ENCODE measurements around the gene CNTF. TPM values are rescaled to one million over a fixed set of nuclear protein-coding genes. Genes with fewer than 3 reads are reported as not detected.

Gene CNTF
- total and polyA plus RNA-seq, 8 donors = 0.28 to 0.63 (median 0.46) TPM

- DNase-seq (no peak), ATAC-seq (no peak)
- WGBS, 2 donors = 58 to 63% methylated on average over 2 of the region's 2 CpGs
These were observed 30.3 kb downstream of the CNTF start for GRCh38 chr11:58652726-58653280.

GRCh38 chr11:58654079-58654907 is 31.8 kb downstream of the CNTF start:
- H3K27me3 ChIP-seq = no peaks in the 10 kb centered on the region
- 14 to 15% methylated on average over 12 of the region's 12 CpGs for WGBS, 2 donors
- no peaks in the 10 kb centered on the region for H3K36me3 ChIP-seq
- peak; percentile 79 to 88 (median 86) for TF ChIP-seq CTCF (IDR thresholded peaks at IDR 0.05)
- no peak overlapping the region for H3K27ac ChIP-seq
- ATAC-seq (peak; percentile 97 to 99 (median 99)), FAIRE-seq (no peak), DNase-seq (peak; percentile 76 to 94 (median 88))
- H3K9me3 ChIP-seq = no peaks in the 10 kb centered on the region
- H3K4me3 ChIP-seq = no peak overlapping the region
- intact Hi-C loops (cut with DNase I) = no loop called here
- peaks cover 0 to 6% (median 0%) of the 10 kb centered on the region in 3 donors for H3K4me1 ChIP-seq

More at GRCh38 chr11:58652726-58653280, 30.3 kb downstream of the CNTF start:
- H3K4me3 ChIP-seq = no peak overlapping the region
- no peak for FAIRE-seq
- H3K36me3 ChIP-seq = no peaks in the 10 kb centered on the region
- no peaks in the 10 kb centered on the region for H3K9me3 ChIP-seq
- no peaks in the 10 kb centered on the region for H3K27me3 ChIP-seq
- H3K4me1 ChIP-seq = peaks cover 0 to 6% (median 0%) of the 10 kb centered on the region in 3 donors
- no peak for TF ChIP-seq CTCF (IDR thresholded peaks at IDR 0.05)
- H3K27ac ChIP-seq = no peak overlapping the region
- intact Hi-C loops (cut with DNase I) = no loop called here

GRCh38 chr11:58654908-58655296 is 32.4 kb downstream of the CNTF start:
- intact Hi-C loops (cut with DNase I) = no loop called here

GRCh38 chr11:58656348-58656747 is 33.9 kb downstream of the CNTF start:
- DNase-seq (no peak), FAIRE-seq (no peak), ATAC-seq (no peak)
- Histone ChIP-seq H3K4me3 (no peak overlapping the region), H3K36me3 (no peaks in the 10 kb centered on the region), H3K4me1 (peaks cover 0 to 6% (median 0%) of the 10 kb centered on the region in 3 donors), H3K9me3 (no peaks in the 10 kb centered on the region), H3K27me3 (no peaks in the 10 kb centered on the region), H3K27ac (no peak overlapping the region)
- no peak for TF ChIP-seq CTCF (IDR thresholded peaks at IDR 0.05)
- intact Hi-C loops (cut with DNase I) = no loop called here
- 87 to 98% methylated on average over 2 of the region's 2 CpGs for WGBS, 2 donors

More at GRCh38 chr11:58654908-58655296, 32.4 kb downstream of the CNTF start:
- TF ChIP-seq CTCF (IDR thresholded peaks at IDR 0.05) = no peak
- FAIRE-seq (no peak), DNase-seq (no peak), ATAC-seq (peak in 2 of 4 donors; percentile 13)
- Histone ChIP-seq H3K4me3 (no peak overlapping the region), H3K27ac (no peak overlapping the region), H3K4me1 (peaks cover 0 to 6% (median 0%) of the 10 kb centered on the region in 3 donors), H3K27me3 (no peaks in the 10 kb centered on the region), H3K36me3 (no peaks in the 10 kb centered on the region), H3K9me3 (no peaks in the 10 kb centered on the region)
- 96 to 100% methylated on average over 1 of the region's 1 CpG for WGBS, 2 donors

- Histone ChIP-seq H3K4me3 (no peak overlapping the region), H3K36me3 (no peaks in the 10 kb centered on the region), H3K27ac (no peak overlapping the region), H3K4me1 (peaks cover 0 to 6% (median 0%) of the 10 kb centered on the region in 3 donors), H3K27me3 (no peaks in the 10 kb centered on the region), H3K9me3 (no peaks in the 10 kb centered on the region)
- DNase-seq = no peak
- no peak for FAIRE-seq
- no peak for TF ChIP-seq CTCF (IDR thresholded peaks at IDR 0.05)
- ATAC-seq = no peak
- intact Hi-C loops (cut with DNase I) = no loop called here
- 83% methylated on average over 3 of the region's 3 CpGs for WGBS, 2 donors
These were observed 36.2 kb downstream of the CNTF start for GRCh38 chr11:58658623-58659022.
